NOMO-1 (cell line): Measurements from ENCODE around the gene BRSK2.

Experiments used
- DNase-seq, 2 experiments: peaks; one replicate each; lab custom pipeline; 2025; ENCODE audit not compliant: unreplicated experiment in 2 of 2; lab: John Stamatoyannopoulos, UW

BRSK2 gene

GRCh38 chr11:1448882-1449281 lies 59.1 kb downstream of the BRSK2 start:
- DNase-seq: no peak

DNA sequence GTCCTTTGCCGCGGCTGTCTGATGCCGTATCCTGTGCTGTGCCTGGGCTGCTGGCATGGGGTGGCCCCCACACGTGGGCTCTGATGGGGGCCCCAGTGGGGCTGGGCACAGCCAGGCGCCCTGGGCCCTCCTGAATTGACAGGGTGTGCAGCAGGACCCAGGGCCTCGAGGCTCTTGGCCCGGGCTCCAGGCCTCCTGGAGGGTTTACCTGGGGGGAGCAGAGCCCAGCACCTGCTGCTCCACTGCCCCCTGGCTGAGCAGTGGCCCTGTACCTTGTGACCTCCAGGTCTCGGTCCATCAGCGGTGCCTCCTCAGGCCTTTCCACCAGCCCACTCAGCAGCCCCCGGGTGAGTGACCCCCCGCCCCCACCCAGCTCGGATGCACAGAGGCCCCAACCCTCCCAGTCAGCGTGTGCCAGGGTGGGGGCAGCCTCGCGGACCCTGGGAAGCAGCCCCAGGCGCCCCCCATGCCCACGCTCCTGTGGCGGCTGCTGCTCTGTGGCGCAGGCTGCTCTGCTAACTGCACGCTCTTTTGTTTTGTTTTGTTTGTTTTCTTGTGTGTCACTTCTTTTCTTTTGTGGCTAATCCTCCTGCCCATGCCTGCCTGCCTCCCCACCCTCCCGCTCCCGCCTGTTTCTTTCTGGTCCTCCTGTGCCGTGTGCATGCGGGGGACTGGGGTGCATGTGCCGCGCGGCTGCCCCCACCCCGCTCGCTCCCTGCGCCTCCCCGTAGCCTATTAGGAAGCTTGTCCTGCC lies 59.9 kb downstream of the BRSK2 start:
- DNase-seq: no peak

DNA sequence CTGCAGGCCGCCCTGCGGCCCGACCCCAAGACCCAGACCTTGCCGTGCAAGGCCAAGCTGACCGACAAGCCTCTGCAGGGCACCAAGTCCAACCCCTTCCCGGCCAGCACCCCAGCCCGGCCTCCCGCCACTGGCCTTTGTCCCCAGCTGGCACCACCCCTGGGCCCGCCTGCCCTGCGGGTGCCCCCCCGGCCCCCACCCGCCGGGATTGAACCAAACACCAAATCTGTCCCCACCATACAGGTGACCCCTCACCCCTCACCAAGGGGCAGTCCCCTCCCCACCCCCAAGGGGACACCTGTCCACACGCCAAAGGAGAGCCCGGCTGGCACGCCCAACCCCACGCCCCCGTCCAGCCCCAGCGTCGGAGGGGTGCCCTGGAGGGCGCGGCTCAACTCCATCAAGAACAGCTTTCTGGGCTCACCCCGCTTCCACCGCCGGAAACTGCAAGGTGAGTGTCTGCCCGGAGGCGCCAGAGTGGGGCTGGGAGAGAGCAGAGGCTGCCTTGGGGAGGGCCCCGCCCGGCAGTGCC lies 60.7 kb downstream of the BRSK2 start:
- no peak for DNase-seq

DNA sequence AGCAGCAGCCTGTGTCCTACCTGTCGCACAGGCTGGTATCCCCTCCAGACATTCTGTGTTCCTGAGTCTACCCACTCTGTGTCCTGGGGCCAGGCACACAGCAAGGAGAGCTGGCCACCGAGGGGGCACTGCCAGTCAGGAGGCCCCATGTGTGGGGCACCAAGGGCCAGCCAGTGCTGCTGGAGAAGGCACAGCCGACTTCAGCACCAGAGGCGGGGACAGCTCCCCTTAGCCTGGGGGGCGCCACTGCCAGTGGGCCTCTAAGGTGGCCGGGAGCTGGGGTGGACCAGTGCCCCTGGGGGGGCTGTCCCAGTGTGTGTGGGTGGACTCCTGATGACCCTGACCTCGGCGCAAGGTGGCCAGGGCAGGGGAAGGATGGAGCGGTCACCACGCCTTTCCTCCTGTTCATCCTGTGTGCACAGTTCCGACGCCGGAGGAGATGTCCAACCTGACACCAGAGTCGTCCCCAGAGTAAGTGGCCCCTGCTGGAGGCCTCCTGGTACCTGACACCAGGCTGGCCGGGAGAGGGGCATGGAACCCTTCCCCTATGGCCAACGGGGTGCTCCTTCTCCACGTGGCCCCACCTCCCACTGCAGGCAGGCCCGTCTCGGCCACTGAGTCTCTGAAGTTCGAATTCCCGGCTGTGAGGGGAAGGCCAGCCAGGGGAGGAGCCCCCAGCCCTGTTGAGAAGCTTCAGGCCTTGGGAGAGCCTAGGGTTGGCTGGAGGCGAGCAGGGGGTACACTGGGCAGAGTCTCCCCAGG lies 61.4 kb downstream of the BRSK2 start:
- no peak for DNase-seq

- DNase-seq: no peak
These were observed 62.2 kb downstream of the BRSK2 start for GRCh38 chr11:1451781-1452470.

GRCh38 chr11:1452744-1453143 lies 63.0 kb downstream of the BRSK2 start:
- no peak for DNase-seq

DNA sequence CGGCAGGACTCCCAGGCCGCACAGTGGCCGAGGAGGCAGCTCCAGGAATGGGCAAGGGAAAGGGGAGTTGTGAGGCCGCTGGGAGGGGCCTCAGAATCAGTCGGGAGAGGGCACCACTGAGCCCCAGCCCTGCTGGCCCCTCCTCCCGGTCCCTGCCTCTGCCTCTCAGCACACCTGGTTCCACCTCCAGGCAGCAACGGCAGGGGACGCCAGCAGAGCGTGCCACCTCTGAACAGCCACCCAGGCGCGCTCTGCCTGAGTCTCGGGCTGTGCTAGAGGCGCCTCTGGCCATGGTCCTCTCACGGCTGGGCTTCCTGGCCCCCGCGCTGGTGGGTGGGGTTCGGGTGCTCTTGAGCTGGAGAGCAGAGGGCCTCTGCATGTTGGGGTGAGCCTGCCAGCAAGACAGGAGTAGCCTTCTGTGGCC lies 63.9 kb downstream of the BRSK2 start:
- DNase-seq: no peak

DNA sequence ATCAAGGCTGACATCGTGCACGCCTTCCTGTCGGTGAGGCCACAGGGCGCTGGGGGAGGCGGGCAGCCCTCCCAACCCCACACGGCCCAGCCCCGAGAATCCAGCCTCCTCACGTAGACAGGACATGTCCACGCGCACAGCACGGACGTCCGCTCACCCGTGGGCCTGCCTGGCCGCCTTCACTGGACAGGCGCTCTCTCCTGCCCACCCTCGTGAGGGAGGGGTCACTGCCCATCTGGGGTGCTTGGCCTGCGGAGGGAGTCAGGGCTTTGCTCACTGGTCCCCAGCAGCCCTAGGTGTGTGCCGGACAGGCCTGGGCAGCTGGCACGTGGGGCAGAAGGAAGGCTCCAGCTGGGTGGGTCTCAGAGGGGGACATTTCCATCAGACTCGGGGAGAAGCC lies 64.8 kb downstream of the BRSK2 start:
- no peak for DNase-seq

- no peak for DNase-seq
These were observed 65.5 kb downstream of the BRSK2 start for GRCh38 chr11:1455032-1455762.

DNA sequence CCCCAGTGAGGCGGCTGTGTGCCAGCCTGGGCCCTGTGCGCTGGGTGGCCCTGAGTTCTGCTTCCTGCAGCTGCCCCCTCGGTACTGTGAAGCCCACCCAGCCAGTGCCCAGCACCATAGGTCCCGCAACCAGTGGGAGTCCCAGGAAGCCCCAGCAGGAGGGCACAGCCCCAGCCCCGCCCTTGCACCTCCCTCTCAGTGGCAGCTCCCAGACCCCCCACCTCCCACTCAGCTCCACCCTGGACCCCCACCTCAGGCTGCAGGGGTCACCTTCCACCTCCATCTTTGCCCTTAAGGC lies 66.0 kb downstream of the BRSK2 start:
- DNase-seq: no peak

DNA sequence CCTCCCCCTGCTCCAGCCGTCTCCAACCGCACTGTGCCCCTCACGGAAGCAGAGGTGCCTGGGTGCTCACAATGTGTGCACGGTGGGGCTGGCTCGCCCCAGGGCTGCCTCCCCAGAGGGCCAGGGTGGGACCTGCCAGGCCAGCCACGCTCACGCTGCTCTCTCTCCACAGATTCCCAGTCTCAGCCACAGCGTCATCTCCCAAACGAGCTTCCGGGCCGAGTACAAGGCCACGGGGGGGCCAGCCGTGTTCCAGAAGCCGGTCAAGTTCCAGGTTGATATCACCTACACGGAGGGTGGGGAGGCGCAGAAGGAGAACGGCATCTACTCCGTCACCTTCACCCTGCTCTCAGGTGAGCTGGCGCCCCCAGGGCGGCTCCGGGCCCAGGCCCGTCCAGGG lies 66.4 kb downstream of the BRSK2 start:
- no peak for DNase-seq

DNA sequence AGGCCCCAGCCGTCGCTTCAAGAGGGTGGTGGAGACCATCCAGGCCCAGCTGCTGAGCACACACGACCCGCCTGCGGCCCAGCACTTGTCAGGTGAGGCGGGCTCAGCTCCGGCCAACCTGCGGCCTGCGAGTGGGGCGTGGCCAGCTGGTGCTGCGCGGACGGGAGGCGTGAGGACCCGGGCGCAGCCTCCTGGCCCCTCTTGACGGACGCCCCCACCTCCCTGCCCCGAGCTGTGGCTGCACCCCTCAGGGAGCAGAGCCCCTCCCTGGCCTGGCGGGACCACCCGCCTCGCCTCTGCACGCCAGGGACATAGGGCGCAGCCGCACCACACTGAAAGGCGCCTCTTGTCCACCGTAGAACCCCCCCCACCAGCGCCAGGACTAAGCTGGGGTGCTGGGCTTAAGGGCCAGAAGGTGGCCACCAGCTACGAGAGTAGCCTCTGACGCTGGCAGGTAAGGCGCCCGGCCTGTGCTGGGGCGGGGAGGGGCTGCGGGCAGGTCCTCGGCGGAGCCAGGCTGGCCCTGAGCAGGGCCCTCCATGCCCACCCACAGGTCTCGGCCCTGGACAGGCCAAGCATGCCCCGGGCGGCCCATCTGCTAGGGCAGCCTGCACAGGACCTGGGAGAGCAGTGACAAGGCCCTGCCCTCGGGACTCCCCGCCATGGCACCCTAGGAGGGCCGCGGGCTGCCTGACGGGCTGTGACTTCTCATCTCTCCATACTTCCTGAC lies 67.0 kb downstream of the BRSK2 start:
- no peak for DNase-seq

DNA sequence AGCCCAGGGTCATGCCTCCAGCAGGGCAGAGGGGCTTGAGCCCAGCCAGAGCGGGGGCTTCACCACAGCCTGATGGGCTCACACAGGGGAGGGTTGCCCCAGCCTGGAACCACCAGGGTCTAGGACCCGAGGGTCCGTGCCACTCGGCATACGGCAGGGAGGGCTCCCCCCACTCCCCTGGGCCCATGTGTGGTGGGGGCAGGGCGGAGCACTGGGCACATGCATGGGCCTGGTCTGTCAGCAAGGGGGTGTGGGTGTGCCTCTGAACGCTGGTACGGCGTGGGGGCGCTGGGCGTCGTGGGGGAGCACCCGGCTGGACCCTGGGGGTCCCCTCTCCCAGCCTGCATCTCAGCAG lies 67.6 kb downstream of the BRSK2 start:
- no peak for DNase-seq

DNA sequence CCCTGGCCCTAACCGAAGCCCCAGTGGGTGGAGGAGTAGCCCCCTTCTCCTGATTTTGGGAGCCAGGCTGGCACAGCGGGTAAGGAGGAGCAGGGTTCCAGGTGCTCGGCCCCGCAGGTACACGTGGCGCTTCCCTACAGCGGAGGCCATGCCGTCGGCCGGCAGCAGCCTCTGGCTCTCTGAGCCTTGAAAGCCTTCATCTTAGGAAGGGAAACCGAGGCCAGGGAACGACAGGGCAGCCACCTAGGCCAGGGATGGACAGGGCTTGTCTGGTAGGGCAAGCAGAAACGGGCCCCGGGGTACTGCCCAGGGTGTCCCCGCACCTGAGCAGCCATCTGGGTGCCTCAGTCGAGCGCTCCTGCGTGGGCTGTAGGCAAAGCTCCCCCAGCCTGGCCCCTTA lies 68.1 kb downstream of the BRSK2 start:
- no peak for DNase-seq

GRCh38 chr11:1458340-1459218 lies 68.8 kb downstream of the BRSK2 start:
- DNase-seq: no peak

DNA sequence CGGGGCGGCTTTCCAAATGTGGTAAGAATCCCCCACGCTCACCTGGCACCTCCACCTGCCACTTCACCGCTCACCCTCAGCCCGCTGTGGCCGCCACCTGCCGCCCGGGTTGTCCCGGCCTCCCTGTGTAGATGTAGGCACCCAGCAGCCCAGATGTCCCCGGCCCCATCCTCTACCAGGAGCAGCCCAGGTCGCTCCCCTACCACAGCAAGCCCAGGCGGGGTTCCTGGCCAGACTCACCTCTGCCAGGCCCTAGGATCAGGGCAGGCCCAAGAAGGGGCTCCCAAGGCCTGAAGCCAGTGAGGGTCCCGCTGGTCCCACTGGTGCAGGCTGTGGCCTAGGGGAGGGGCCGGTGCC lies 69.5 kb downstream of the BRSK2 start:
- DNase-seq: no peak

DNA sequence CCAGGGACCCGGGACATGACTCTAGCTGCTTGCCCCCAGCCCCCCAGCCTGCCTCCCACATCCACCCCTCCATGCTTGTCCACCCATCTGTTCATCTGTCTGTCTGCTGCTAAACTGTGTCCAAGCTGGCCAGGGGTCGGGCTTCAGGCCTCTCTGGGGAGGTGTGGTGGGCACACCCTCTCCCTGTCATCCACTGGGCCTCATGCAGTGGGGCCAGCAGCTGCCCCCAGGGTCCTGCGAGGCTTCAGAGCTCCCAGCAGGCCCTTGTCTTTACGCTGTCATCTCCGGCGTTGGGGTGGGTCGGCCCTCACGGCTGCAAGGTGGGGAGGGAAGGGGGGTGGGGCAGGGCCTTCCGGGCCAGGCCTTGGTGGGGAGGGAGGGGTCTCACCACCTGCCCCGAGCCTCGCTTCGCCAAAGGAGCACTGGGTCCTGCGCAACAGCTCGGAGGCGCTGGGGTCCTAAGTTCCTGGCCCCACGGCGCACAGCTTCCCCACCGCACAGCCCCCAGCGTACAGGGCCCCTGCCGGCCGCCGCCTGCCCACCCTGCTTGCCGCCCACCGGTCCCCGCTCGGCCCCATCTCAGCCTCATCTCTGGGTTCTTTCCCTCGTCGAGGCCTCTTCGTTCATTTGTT lies 70.1 kb downstream of the BRSK2 start:
- no peak for DNase-seq

GRCh38 chr11:1460396-1460985 lies 70.8 kb downstream of the BRSK2 start:
- DNase-seq: no peak
